KOPT-K1 (cell line): ENCODE measurements around the gene ZBTB38.

Source experiments
- H3K27ac ChIP-seq: fragments of 200-600 bp; sonication (generic); 2 replicates; pipeline ENCODE4 v1.5.1; 2016; ENCODE audit warnings: antibody characterized with exemption, mild to moderate bottlenecking, low read depth, low read length; ENCODE audit not compliant: poor library complexity, severe bottlenecking
- H3K36me3 ChIP-seq: fragments of 200-600 bp; sonication (generic); 2 replicates; pipeline ENCODE4 v1.5.1; 2017; ENCODE audit warnings: antibody characterized with exemption, mild to moderate bottlenecking, low read length, moderate library complexity; ENCODE audit not compliant: insufficient read depth
- H3K9me3 ChIP-seq: fragments of 200-600 bp; sonication (generic); 2 replicates; pipeline ENCODE4 v1.5.1; 2017; ENCODE audit warnings: antibody characterized with exemption, low read length, mild to moderate bottlenecking; ENCODE audit not compliant: insufficient read depth, poor library complexity, severe bottlenecking

Gene ZBTB38

GRCh38 chr3:141384157-141384556 is 15.9 kb downstream of the ZBTB38 start:
- Histone ChIP-seq H3K9me3 (no peaks in the 10 kb centered on the region), H3K36me3 (no peaks in the 10 kb centered on the region), H3K27ac (no peak overlapping the region)

GRCh38 chr3:141384575-141384974 is 16.3 kb downstream of the ZBTB38 start:
- no peaks in the 10 kb centered on the region for H3K36me3 ChIP-seq
- H3K27ac ChIP-seq, result no peak overlapping the region
- H3K9me3 ChIP-seq, result no peaks in the 10 kb centered on the region

GRCh38 chr3:141385406-141386125 is 17.3 kb downstream of the ZBTB38 start:
- Histone ChIP-seq H3K27ac (no peak overlapping the region), H3K36me3 (no peaks in the 10 kb centered on the region), H3K9me3 (no peaks in the 10 kb centered on the region)

- H3K27ac ChIP-seq, result no peak overlapping the region
- no peaks in the 10 kb centered on the region for H3K36me3 ChIP-seq
- H3K9me3 ChIP-seq, result no peaks in the 10 kb centered on the region
Observed at GRCh38 chr3:141386126-141386488, 17.8 kb downstream of the ZBTB38 start.

GRCh38 chr3:141386611-141387111 is 18.4 kb downstream of the ZBTB38 start:
- Histone ChIP-seq H3K36me3 (no peaks in the 10 kb centered on the region), H3K9me3 (no peaks in the 10 kb centered on the region), H3K27ac (no peak overlapping the region)

- Histone ChIP-seq H3K9me3 (no peaks in the 10 kb centered on the region), H3K27ac (no peak overlapping the region), H3K36me3 (no peaks in the 10 kb centered on the region)
Observed at GRCh38 chr3:141387516-141387915, 19.2 kb downstream of the ZBTB38 start.

- Histone ChIP-seq H3K27ac (no peak overlapping the region), H3K9me3 (no peaks in the 10 kb centered on the region), H3K36me3 (no peaks in the 10 kb centered on the region)
Observed at GRCh38 chr3:141388395-141388794, 20.1 kb downstream of the ZBTB38 start.

- Histone ChIP-seq H3K9me3 (no peaks in the 10 kb centered on the region), H3K36me3 (no peaks in the 10 kb centered on the region), H3K27ac (no peak overlapping the region)
Observed at GRCh38 chr3:141388823-141389621, 20.7 kb downstream of the ZBTB38 start.

- no peaks in the 10 kb centered on the region for H3K36me3 ChIP-seq
- H3K27ac ChIP-seq, result no peak overlapping the region
- H3K9me3 ChIP-seq, result no peaks in the 10 kb centered on the region
Observed at GRCh38 chr3:141389703-141390102, 21.4 kb downstream of the ZBTB38 start.

GRCh38 chr3:141390747-141391146 is 22.4 kb downstream of the ZBTB38 start:
- Histone ChIP-seq H3K36me3 (no peaks in the 10 kb centered on the region), H3K27ac (no peak overlapping the region), H3K9me3 (no peaks in the 10 kb centered on the region)

GRCh38 chr3:141391298-141391990 is 23.1 kb downstream of the ZBTB38 start:
- Histone ChIP-seq H3K9me3 (no peaks in the 10 kb centered on the region), H3K27ac (no peak overlapping the region), H3K36me3 (no peaks in the 10 kb centered on the region)

- H3K27ac ChIP-seq, result no peak overlapping the region
- H3K36me3 ChIP-seq, result no peaks in the 10 kb centered on the region
- H3K9me3 ChIP-seq, result peaks cover 5% of the 10 kb centered on the region
Observed at GRCh38 chr3:141391991-141392316, 23.6 kb downstream of the ZBTB38 start.

- peaks cover 9% of the 10 kb centered on the region for H3K9me3 ChIP-seq
- H3K27ac ChIP-seq, result no peak overlapping the region
- no peaks in the 10 kb centered on the region for H3K36me3 ChIP-seq
Observed at GRCh38 chr3:141392416-141392815, 24.1 kb downstream of the ZBTB38 start.

GRCh38 chr3:141392897-141393734 is 24.8 kb downstream of the ZBTB38 start:
- Histone ChIP-seq H3K9me3 (peaks cover 11% of the 10 kb centered on the region), H3K36me3 (no peaks in the 10 kb centered on the region), H3K27ac (no peak overlapping the region)

- no peak overlapping the region for H3K27ac ChIP-seq
- no peaks in the 10 kb centered on the region for H3K36me3 ChIP-seq
- peaks cover 11% of the 10 kb centered on the region for H3K9me3 ChIP-seq
Observed at GRCh38 chr3:141393735-141394076, 25.4 kb downstream of the ZBTB38 start.
